Activated naive CD4-positive, alpha-beta T cell treated with anti-CD3 and anti-CD28 coated beads, Interleukin-2, amount 50 U/mL, for 24 hours (primary cell): ENCODE results near the gene OR4D5.

Experiments used
- H3K27ac Mint-ChIP-seq: one replicate; pipeline ENCODE4 v1.8.0; 2021; ENCODE audit warnings: mild to moderate bottlenecking, mixed read lengths
- H3K27me3 Mint-ChIP-seq: one replicate; pipeline ENCODE4 v1.8.0; 2021; ENCODE audit warnings: mixed read lengths
- H3K36me3 Mint-ChIP-seq: one replicate; pipeline ENCODE4 v1.8.0; 2021; ENCODE audit warnings: mixed read lengths
- H3K4me1 Mint-ChIP-seq: one replicate; pipeline ENCODE4 v1.8.0; 2021; ENCODE audit warnings: mixed read lengths
- H3K4me3 Mint-ChIP-seq: one replicate; pipeline ENCODE4 v1.8.0; 2021; ENCODE audit warnings: mild to moderate bottlenecking, mixed read lengths
- H3K9me3 Mint-ChIP-seq: one replicate; pipeline ENCODE4 v1.8.0; 2021; ENCODE audit warnings: mixed read lengths

The OR4D5 gene

GRCh38 chr11:123939317-123939716 is at the start of gene OR4D5:
Gene OR4D5, plus strand, starts transcription at chr11:123939617. Its CDS starts 0 bp downstream, at chr11:123939617.
- Mint-ChIP-seq H3K4me3 (no peak within 1 kb of the TSS), H3K36me3 (no peaks in the 10 kb centered on the region), H3K27ac (no peak within 1 kb of the TSS), H3K27me3 (peaks cover 1% of the 10 kb centered on the region), H3K4me1 (no peaks in the 10 kb centered on the region), H3K9me3 (no peaks in the 10 kb centered on the region)

GRCh38 chr11:123892031-123892430 is 47.4 kb upstream of the OR4D5 start:
- H3K4me1 Mint-ChIP-seq: no peaks in the 10 kb centered on the region
- no peak overlapping the region for H3K4me3 Mint-ChIP-seq
- no peaks in the 10 kb centered on the region for H3K36me3 Mint-ChIP-seq
- H3K27ac Mint-ChIP-seq: no peak overlapping the region
- peaks cover 6% of the 10 kb centered on the region for H3K27me3 Mint-ChIP-seq
- H3K9me3 Mint-ChIP-seq: no peaks in the 10 kb centered on the region

GRCh38 chr11:123899792-123900191 is 39.6 kb upstream of the OR4D5 start:
- Mint-ChIP-seq H3K4me3 (no peak overlapping the region), H3K4me1 (no peaks in the 10 kb centered on the region), H3K27ac (no peak overlapping the region), H3K36me3 (no peaks in the 10 kb centered on the region), H3K9me3 (no peaks in the 10 kb centered on the region), H3K27me3 (no peaks in the 10 kb centered on the region)

- Mint-ChIP-seq H3K4me1 (no peaks in the 10 kb centered on the region), H3K9me3 (no peaks in the 10 kb centered on the region), H3K36me3 (no peaks in the 10 kb centered on the region), H3K27ac (no peak within 1 kb of the TSS), H3K4me3 (no peak within 1 kb of the TSS), H3K27me3 (no peaks in the 10 kb centered on the region)
Measured at GRCh38 chr11:123901867-123902266, 37.5 kb upstream of the OR4D5 start, which contains the start of gene OR8D4. Gene OR8D4, plus strand, starts transcription at chr11:123902167. Its CDS starts 4,265 bp downstream, at chr11:123906432.

GRCh38 chr11:123903932-123904331 is 35.5 kb upstream of the OR4D5 start:
- Mint-ChIP-seq H3K4me1 (no peaks in the 10 kb centered on the region), H3K27me3 (peaks cover 1% of the 10 kb centered on the region), H3K9me3 (no peaks in the 10 kb centered on the region), H3K27ac (peak overlapping the region; percentile 43), H3K4me3 (no peak overlapping the region), H3K36me3 (no peaks in the 10 kb centered on the region)

GRCh38 chr11:123904932-123905331 is 34.5 kb upstream of the OR4D5 start:
- H3K4me3 Mint-ChIP-seq: no peak overlapping the region
- H3K9me3 Mint-ChIP-seq: no peaks in the 10 kb centered on the region
- no peak overlapping the region for H3K27ac Mint-ChIP-seq
- peaks cover 1% of the 10 kb centered on the region for H3K27me3 Mint-ChIP-seq
- no peaks in the 10 kb centered on the region for H3K36me3 Mint-ChIP-seq
- H3K4me1 Mint-ChIP-seq: no peaks in the 10 kb centered on the region

GRCh38 chr11:123905826-123906225 is 33.6 kb upstream of the OR4D5 start:
- Mint-ChIP-seq H3K36me3 (no peaks in the 10 kb centered on the region), H3K9me3 (no peaks in the 10 kb centered on the region), H3K27ac (no peak overlapping the region), H3K27me3 (peaks cover 1% of the 10 kb centered on the region), H3K4me1 (no peaks in the 10 kb centered on the region), H3K4me3 (no peak overlapping the region)

GRCh38 chr11:123920943-123921342 is 18.5 kb upstream of the OR4D5 start:
- Mint-ChIP-seq H3K27me3 (peaks cover 1% of the 10 kb centered on the region), H3K27ac (no peak overlapping the region), H3K9me3 (no peaks in the 10 kb centered on the region), H3K36me3 (no peaks in the 10 kb centered on the region), H3K4me1 (no peaks in the 10 kb centered on the region), H3K4me3 (no peak overlapping the region)

- Mint-ChIP-seq H3K27ac (no peak overlapping the region), H3K4me1 (no peaks in the 10 kb centered on the region), H3K4me3 (no peak overlapping the region), H3K27me3 (peaks cover 1% of the 10 kb centered on the region), H3K36me3 (no peaks in the 10 kb centered on the region), H3K9me3 (peaks cover 4% of the 10 kb centered on the region)
Measured at GRCh38 chr11:123924027-123924426, 15.4 kb upstream of the OR4D5 start.

- Mint-ChIP-seq H3K4me3 (no peak overlapping the region), H3K27me3 (peaks cover 8% of the 10 kb centered on the region), H3K36me3 (no peaks in the 10 kb centered on the region), H3K9me3 (no peaks in the 10 kb centered on the region), H3K4me1 (no peaks in the 10 kb centered on the region), H3K27ac (no peak overlapping the region)
Measured at GRCh38 chr11:123942413-123942812, 3.0 kb downstream of the OR4D5 start.

GRCh38 chr11:123943738-123944137 is 4.3 kb downstream of the OR4D5 start, which contains the start of gene OR6T1:
Gene OR6T1, minus strand, starts transcription at chr11:123943838. Its CDS starts 0 bp downstream, at chr11:123943838.
- Mint-ChIP-seq H3K9me3 (no peaks in the 10 kb centered on the region), H3K27ac (no peak within 1 kb of the TSS), H3K4me1 (no peaks in the 10 kb centered on the region), H3K4me3 (no peak within 1 kb of the TSS), H3K27me3 (peaks cover 8% of the 10 kb centered on the region), H3K36me3 (no peaks in the 10 kb centered on the region)

GRCh38 chr11:123945132-123945531 is 5.7 kb downstream of the OR4D5 start:
- no peaks in the 10 kb centered on the region for H3K36me3 Mint-ChIP-seq
- H3K27me3 Mint-ChIP-seq: peaks cover 10% of the 10 kb centered on the region
- no peak overlapping the region for H3K27ac Mint-ChIP-seq
- no peak overlapping the region for H3K4me3 Mint-ChIP-seq
- H3K4me1 Mint-ChIP-seq: no peaks in the 10 kb centered on the region
- no peaks in the 10 kb centered on the region for H3K9me3 Mint-ChIP-seq

GRCh38 chr11:123956752-123957151 is 17.3 kb downstream of the OR4D5 start:
- Mint-ChIP-seq H3K27me3 (peaks cover 5% of the 10 kb centered on the region), H3K9me3 (peaks cover 6% of the 10 kb centered on the region), H3K4me3 (no peak overlapping the region), H3K36me3 (no peaks in the 10 kb centered on the region), H3K27ac (no peak overlapping the region), H3K4me1 (no peaks in the 10 kb centered on the region)

GRCh38 chr11:123973816-123974215 is 34.4 kb downstream of the OR4D5 start:
- Mint-ChIP-seq H3K36me3 (no peaks in the 10 kb centered on the region), H3K9me3 (no peaks in the 10 kb centered on the region), H3K4me1 (no peaks in the 10 kb centered on the region), H3K4me3 (no peak overlapping the region), H3K27me3 (no peaks in the 10 kb centered on the region), H3K27ac (no peak overlapping the region)

GRCh38 chr11:123976770-123977560 is 37.5 kb downstream of the OR4D5 start:
- Mint-ChIP-seq H3K4me3 (no peak overlapping the region), H3K36me3 (no peaks in the 10 kb centered on the region), H3K9me3 (no peaks in the 10 kb centered on the region), H3K27ac (no peak overlapping the region), H3K4me1 (no peaks in the 10 kb centered on the region), H3K27me3 (peaks cover 1% of the 10 kb centered on the region)

- Mint-ChIP-seq H3K4me1 (no peaks in the 10 kb centered on the region), H3K27ac (no peak within 1 kb of the TSS), H3K36me3 (no peaks in the 10 kb centered on the region), H3K9me3 (no peaks in the 10 kb centered on the region), H3K4me3 (no peak within 1 kb of the TSS), H3K27me3 (peaks cover 1% of the 10 kb centered on the region)
Measured at GRCh38 chr11:123977731-123978347, 38.4 kb downstream of the OR4D5 start, which contains the start of gene OR10S1. Gene OR10S1, minus strand, starts transcription at chr11:123977781. Its CDS starts 117 bp downstream, at chr11:123977664.
